ACHN (cell line): ENCODE results near the gene HORMAD1.
"Not testable (repeated sequence)": the region's sequence is repeated elsewhere in the genome, so short reads cannot be mapped to it uniquely, and the experiment has no call there.

ENCODE experiments used
- DNase-seq: peaks from one replicate; pipeline ENCODE4 v3.0.0-alpha.2; 2015
- in situ Hi-C: cut with HindIII; loops from 2 replicates; pipeline ENCODE4 v1.10.0; 2017; ENCODE audit warnings: low sequenced_read_pairs, low pct_ligation_motif_present, low pct_unique_long_range_greater_than_20kb

The HORMAD1 gene, protein sequence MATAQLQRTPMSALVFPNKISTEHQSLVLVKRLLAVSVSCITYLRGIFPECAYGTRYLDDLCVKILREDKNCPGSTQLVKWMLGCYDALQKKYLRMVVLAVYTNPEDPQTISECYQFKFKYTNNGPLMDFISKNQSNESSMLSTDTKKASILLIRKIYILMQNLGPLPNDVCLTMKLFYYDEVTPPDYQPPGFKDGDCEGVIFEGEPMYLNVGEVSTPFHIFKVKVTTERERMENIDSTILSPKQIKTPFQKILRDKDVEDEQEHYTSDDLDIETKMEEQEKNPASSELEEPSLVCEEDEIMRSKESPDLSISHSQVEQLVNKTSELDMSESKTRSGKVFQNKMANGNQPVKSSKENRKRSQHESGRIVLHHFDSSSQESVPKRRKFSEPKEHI

GRCh38 chr1:150720703-150721102 lies at the start of gene HORMAD1:
TSS of gene HORMAD1 (minus strand) at chr1:150720895. CDS start at chr1:150719505, 1,390 bp downstream.
- DNase-seq = no peak

DNA sequence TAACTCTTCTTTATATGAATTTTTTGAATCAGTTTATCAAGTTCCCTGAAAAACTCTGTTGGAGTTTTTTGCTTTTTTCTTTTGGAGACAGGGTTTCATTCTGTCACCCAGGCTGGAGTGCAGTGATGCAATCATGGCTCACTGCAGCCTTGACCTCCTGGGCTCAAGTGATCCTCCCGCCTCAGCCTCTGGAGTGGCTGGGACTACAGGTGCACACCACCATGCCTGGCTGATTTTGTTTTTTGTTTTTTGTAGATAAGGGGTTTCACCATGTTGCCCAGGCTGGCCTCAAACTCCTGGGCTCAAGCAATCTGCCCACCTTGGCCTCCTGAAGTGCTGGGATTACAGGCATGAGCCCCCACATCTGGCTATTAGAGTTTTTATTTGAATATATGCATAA lies 47.0 kb upstream of the HORMAD1 start:
- in situ Hi-C loops, DNase-seq: not testable (repeated sequence)

More at GRCh38 chr1:150720703-150721102, at the start of gene HORMAD1:
- in situ Hi-C loops = no loop called here

- DNase-seq, in situ Hi-C loops: not testable (repeated sequence)
Measured at GRCh38 chr1:150765977-150766301, 45.2 kb upstream of the HORMAD1 start.

DNA sequence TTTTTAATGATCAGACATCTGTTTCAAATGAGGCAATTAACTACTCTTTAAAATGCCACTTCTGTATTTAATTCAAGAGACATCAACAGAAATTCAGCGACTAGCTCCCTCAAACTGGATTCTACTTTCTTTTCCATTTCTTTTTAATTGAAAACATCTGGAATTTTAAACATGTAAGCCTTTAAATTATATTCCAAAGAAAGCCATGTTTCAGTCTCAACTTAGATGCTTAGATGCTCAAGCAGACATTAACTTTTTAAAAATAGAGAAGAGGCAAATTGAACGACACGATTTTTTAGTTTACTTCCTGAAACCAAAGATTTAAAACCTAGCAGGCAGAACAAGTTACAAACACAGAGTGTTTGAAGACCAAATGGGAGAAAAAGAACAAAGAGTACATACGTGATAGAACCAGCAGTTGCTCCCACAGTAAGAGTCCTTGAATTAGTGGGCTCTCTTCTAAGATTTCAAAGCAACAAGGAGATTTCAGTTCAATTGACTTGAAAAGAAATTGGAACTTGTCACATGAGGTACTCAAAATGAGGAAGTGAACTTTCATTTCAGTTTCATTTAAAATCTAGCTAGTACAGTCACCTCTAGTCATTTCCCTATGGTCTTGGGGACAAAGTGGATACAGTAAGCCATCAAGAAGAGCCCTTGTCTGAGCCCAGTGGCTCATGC lies 44.7 kb upstream of the HORMAD1 start, which contains the start of gene CTSS:
Gene CTSS, minus strand, starts transcription at position 483 of the 681 bp plus-strand sequence. CDS start 1,015 bp downstream, outside the sequence.
- in situ Hi-C loops = no loop called here
- peak; percentile 7 for DNase-seq

- in situ Hi-C loops = no loop called here
- peak; percentile 4 for DNase-seq
Measured at GRCh38 chr1:150764617-150765101, 44.0 kb upstream of the HORMAD1 start.

DNA sequence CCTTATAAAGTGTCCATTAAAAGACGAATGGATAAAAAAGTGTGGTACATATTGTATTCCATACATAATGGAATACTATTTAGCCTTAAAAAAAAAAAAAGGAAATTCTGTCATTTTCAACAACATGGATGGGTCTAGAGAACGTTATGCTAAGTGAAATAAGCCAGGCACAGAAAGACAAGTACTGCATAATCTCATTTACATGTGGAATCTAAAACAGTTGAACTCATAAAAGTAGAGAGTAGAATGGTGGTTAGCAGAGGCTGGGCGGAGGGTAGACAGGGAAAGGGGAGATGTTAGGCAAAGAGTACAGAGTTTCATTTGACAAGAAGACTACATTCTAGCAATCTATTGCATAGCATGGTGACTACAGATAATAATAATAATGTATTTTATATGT lies 42.3 kb upstream of the HORMAD1 start:
- in situ Hi-C loops = no loop called here
- DNase-seq = no peak

DNA sequence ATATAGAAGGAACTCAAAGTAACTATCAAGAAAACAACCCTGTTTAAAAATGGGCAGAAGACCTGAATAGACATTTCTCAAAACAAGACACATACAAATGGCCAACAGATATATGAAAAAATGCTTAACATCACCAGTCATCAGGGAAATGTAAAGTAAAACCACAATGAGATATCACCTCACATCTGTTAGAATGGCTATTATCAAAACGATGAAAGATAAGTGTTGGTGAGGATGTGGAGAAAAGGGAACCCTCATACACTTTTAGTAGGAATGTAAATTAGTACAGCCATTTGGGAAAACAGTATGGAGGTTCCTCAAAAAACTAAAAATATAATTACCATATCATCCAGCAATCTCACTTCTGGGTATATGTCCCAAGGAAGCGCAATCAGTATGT lies 41.9 kb upstream of the HORMAD1 start:
- in situ Hi-C loops = no loop called here
- no peak for DNase-seq

- in situ Hi-C loops = no loop called here
Measured at GRCh38 chr1:150761801-150762200, 41.1 kb upstream of the HORMAD1 start.

DNA sequence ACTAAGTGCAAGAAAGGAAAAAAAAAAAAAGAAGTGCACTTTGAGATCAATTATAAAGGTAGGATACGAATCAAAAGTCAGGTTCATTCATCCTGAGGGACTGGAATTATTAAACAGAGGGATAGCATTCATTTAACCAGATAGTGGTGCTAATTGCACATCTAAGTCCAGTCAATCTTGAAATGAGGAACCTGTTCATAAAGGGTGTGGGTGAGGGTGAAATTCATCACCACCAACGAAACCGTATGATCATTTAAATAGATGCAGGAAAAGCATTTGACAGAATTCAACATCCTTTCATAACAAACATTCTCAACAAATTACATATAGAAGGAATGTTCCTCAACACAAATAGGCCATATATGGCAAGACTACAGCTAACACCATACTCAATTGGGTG lies 39.3 kb upstream of the HORMAD1 start:
- no peak for DNase-seq

More at GRCh38 chr1:150761801-150762200, 41.1 kb upstream of the HORMAD1 start:
- no peak for DNase-seq

DNA sequence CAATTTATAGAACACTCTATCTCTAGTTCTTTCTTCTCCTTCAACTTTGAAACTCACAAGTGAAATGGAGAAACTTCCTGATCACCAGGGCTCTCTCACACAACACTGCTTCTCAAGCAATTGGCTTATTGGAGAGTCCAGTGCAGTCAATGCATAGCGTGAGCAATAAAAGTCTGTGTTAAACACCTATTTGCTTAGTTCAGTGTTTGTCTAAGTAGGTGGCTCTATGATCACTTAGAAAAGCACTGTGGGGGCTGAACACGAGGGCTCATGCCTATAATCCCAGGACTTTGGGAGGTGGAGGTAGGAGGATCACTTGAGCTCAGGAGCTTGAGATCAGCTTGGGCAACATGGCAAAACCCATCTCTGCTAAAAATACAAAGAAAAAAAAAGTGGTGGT lies 32.7 kb upstream of the HORMAD1 start:
- DNase-seq = no peak
- in situ Hi-C loops = no loop called here

More for the DNA sequence above, 39.3 kb upstream of the HORMAD1 start:
- in situ Hi-C loops = no loop called here

DNA sequence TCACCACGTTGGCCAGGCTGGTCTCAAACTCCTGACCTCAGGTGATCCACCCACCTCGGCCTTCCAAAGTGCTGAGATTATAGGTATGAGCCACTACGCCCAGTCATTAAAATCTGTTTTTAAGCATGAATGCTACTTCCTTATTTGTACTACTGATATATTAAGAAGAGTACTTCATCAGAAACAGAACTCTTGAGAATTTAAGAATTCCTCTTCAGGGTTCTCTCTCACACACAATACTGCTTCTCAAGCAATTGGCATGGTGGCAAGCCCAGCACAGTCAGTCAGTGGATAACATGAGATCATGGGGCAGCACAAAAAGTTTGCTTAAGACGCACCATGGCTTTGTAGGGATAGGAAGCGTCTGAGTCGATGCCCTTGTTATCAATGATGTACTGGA lies 30.7 kb upstream of the HORMAD1 start:
- in situ Hi-C loops = no loop called here
- DNase-seq = no peak

GRCh38 chr1:150749720-150750311 lies 29.1 kb upstream of the HORMAD1 start:
- in situ Hi-C loops = no loop called here
- DNase-seq = no peak

- no peak for DNase-seq
- in situ Hi-C loops = no loop called here
Measured at GRCh38 chr1:150748878-150749719, 28.4 kb upstream of the HORMAD1 start.

DNA sequence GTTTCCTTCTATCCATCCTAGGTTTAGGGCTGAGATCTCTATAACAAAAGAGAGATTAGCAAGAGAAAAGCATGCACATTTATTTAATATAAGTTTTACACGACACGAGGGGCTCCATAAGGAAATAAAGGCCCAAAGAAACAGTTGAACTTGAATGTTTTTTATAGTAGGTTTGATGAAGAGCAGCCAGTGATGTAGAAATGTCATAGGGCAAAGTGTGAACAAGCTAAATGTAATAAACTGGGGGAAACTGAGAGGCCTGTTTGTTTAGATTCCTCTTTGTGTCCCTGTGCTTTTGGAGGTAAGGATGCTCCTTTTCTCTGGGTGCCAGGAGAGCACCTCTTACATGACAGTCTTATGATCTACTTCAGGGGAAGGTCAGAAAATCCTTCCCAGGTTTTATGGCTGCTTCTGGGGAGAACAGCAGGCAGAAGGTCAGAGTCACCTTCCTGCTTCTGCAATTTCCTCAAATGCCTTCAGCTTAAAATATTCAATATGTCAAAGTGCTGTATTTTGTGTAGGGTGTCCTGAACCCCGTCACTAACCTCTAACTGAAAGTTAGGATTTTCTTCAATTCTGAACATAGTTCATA lies 9.5 kb upstream of the HORMAD1 start:
- DNase-seq = no peak
- in situ Hi-C loops = no loop called here

- no peak for DNase-seq
- in situ Hi-C loops = no loop called here
Measured at GRCh38 chr1:150724336-150724735, 3.6 kb upstream of the HORMAD1 start.

- in situ Hi-C loops = no loop called here
- no peak for DNase-seq
Measured at GRCh38 chr1:150720098-150720497, 597 bp downstream of the HORMAD1 start.

GRCh38 chr1:150718225-150718891 lies 2.3 kb downstream of the HORMAD1 start:
- in situ Hi-C loops = no loop called here
- no peak for DNase-seq

- DNase-seq, in situ Hi-C loops: not testable (repeated sequence)
Measured at GRCh38 chr1:150709031-150709430, 11.7 kb downstream of the HORMAD1 start.
